Psoas muscle (tissue), 8 donors: ENCODE data around the gene ZFHX3. TPM values are rescaled to one million over a fixed set of nuclear protein-coding genes. Genes with fewer than 3 reads are reported as not detected.

Source experiments
- ATAC-seq, 4 donors: fragments of 200-7000 bp; cut with Tn5 transposase; one replicate each; pipeline ENCODE4 v1.9.1; 2020; ENCODE audit warnings: moderate library complexity in 3 of 4, mild to moderate bottlenecking in 2 of 4
- DNase-seq, 2 donors: peaks; one replicate each; pipeline ENCODE4 v3.0.0-alpha.2; 2020
- H3K27ac ChIP-seq: fragments of 200-600 bp; one replicate; pipeline ENCODE4 v1.8.0; 2022
- H3K27me3 ChIP-seq, 3 donors: fragments of 200-600 bp in 1 of 3; one replicate each; pipeline versions ENCODE4 v1.6.1 to v1.8.0; 2013 to 2022; ENCODE audit warnings: low read length in 2 of 3, mild to moderate bottlenecking in 2 of 3, moderate library complexity in 1 of 3; ENCODE audit not compliant: insufficient read depth in 3 of 3
- H3K36me3 ChIP-seq, 2 donors: fragments of 200-600 bp in 1 of 2; one replicate each; pipeline versions ENCODE4 v1.6.1 to v1.8.0; 2013 to 2022; ENCODE audit warnings: low read depth in 1 of 2, mild to moderate bottlenecking in 1 of 2, moderate library complexity in 1 of 2; ENCODE audit not compliant: insufficient read depth in 1 of 2
- H3K4me1 ChIP-seq: fragments of 200-600 bp; one replicate; pipeline ENCODE4 v1.8.0; 2022
- H3K4me3 ChIP-seq: fragments of 200-600 bp; one replicate; pipeline ENCODE4 v1.8.0; 2022; ENCODE audit warnings: mild to moderate bottlenecking
- H3K9me3 ChIP-seq: fragments of 200-600 bp; one replicate; pipeline ENCODE4 v1.8.0; 2022
- CTCF ChIP-seq: fragments of 200-600 bp; IDR thresholded peaks from one replicate; pipeline ENCODE4 v1.8.0; 2022; ENCODE audit warnings: antibody characterized with exemption
- WGBS, 3 donors: extraction: QIAGEN DNeasy Blood & Tissue Kit; methylation state at CpG; one replicate each; pipeline versions ENCODE4 v1.1.6 to v1.1.7; 2013; 5-methylcytosine and 5-hydroxymethylcytosine counted together
- intact Hi-C, 2 donors: fragments of 100-400 bp; cut with DNase I; formaldehyde crosslinking; loops; one replicate each; pipeline versions ENCODE4 v1.11.0 to v1.14.2; 2022
- polyA plus RNA-seq, 3 donors: library from polyadenylated mRNA; stranded (reverse); fragments of 200-250 nt; gene quantifications; one replicate each; pipeline ENCODE4 v1.2.3, GENCODE V29; 2013
- total RNA-seq, 4 donors: library from RNA; stranded (reverse); fragmentation: NEBNext Ultra II Directional in 2 of 4; extraction: Animal tissue kit (Norgen Biotek cat#: 25700) in 2 of 4; gene quantifications; one replicate each; pipeline versions ENCODE4 v1.2.1 to v1.2.4, GENCODE V29; 2021 to 2023
- donor health status: healthy with polysubstance abuse.
- donor health status: DM: no; HTN: no; CAD: no; lungs with moderate emphysema.
- donor health status: Bipolar disorder and iron deficiency.
- donor health status: healthy.
- donor health status: DM: yes; HTN: yes; CAD: no.
- donor health status: DM: no; HTN: no; CAD: no.
- donor health status: DM: no; HTN: no; CAD: no.
- donor health status: DM: yes; HTN: yes; CAD: no.

The ZFHX3 gene
- total and polyA plus RNA-seq, 7 donors: 3.3 to 36.9 (median 11.5) TPM

GRCh38 chr16:73025856-73026210 is 22.1 kb downstream of the ZFHX3 start:
- DNase-seq (peak in 1 of 2 donors; percentile 64), ATAC-seq (peak in 2 of 4 donors; percentile 29 to 37)
- Histone ChIP-seq H3K36me3 (no peaks in the 10 kb centered on the region), H3K4me3 (no peak overlapping the region), H3K27me3 (no peaks in the 10 kb centered on the region), H3K4me1 (peaks cover 80% of the 10 kb centered on the region), H3K27ac (peak overlapping the region; percentile 78), H3K9me3 (no peaks in the 10 kb centered on the region)
- intact Hi-C loops: loop anchor here (5.0 kb wide), 2 partner anchors 34 to 39 kb away; no protein-coding TSS in a partner anchor
- TF ChIP-seq CTCF: no peak
- WGBS, 3 donors: 22 to 39% (median 22%) methylated on average over 8 of the region's 8 CpGs

GRCh38 chr16:73025151-73025855 is 22.6 kb downstream of the ZFHX3 start:
- Histone ChIP-seq H3K4me1 (peaks cover 86% of the 10 kb centered on the region), H3K27ac (peak overlapping the region; percentile 78), H3K9me3 (no peaks in the 10 kb centered on the region), H3K4me3 (no peak overlapping the region), H3K36me3 (no peaks in the 10 kb centered on the region), H3K27me3 (no peaks in the 10 kb centered on the region)
- TF ChIP-seq CTCF: no peak
- intact Hi-C loops: loop anchor here (5.0 kb wide), 2 partner anchors 33 to 38 kb away; no protein-coding TSS in a partner anchor
- no peak for ATAC-seq
- DNase-seq: peak in 1 of 2 donors; percentile 32
- 50 to 67% (median 54%) methylated on average over 11 of the region's 11 CpGs for WGBS, 3 donors

DNA sequence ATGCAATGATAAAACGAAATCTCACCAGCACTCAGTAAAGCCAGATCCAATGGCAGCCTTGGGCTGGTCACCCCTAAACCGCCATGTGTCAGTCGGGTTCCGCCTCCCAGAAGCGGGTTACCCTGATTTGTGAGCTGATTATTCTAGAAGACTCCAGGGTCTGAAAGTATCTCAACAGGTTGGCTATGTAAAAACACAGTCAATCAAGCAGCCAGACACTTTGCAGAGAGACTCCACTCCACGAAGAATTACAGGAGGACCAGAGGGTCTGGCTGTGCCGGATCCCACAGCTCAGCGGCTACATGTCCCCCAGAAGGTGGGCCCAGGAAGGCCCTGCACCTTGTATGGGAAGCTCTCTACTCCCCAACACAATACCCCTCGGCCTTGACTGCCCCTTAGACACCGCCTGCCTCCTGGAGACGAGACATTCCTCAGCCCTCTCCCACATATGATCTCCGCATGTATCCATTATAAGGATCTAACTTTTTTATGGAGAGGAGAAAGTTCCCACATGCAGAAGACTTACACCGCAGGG is 23.3 kb downstream of the ZFHX3 start:
- Histone ChIP-seq H3K4me3 (no peak overlapping the region), H3K9me3 (no peaks in the 10 kb centered on the region), H3K4me1 (peaks cover 89% of the 10 kb centered on the region), H3K36me3 (no peaks in the 10 kb centered on the region), H3K27ac (peak overlapping the region; percentile 78), H3K27me3 (no peaks in the 10 kb centered on the region)
- no peak for ATAC-seq
- 90 to 95% (median 94%) methylated on average over 13 of the region's 13 CpGs for WGBS, 3 donors
- TF ChIP-seq CTCF: no peak
- intact Hi-C loops: loop anchor here (5.0 kb wide), 2 partner anchors 32 to 37 kb away; no protein-coding TSS in a partner anchor
- no peak for DNase-seq

GRCh38 chr16:73023752-73024570 is 24.0 kb downstream of the ZFHX3 start:
- H3K4me3 ChIP-seq: no peak overlapping the region
- intact Hi-C loops: no loop called here
- peak overlapping the region; percentile 78 for H3K27ac ChIP-seq
- WGBS, 3 donors: 74 to 87% (median 75%) methylated on average over 22 of the region's 22 CpGs
- H3K9me3 ChIP-seq: no peaks in the 10 kb centered on the region
- H3K36me3 ChIP-seq: no peaks in the 10 kb centered on the region
- DNase-seq (no peak), ATAC-seq (no peak)
- no peaks in the 10 kb centered on the region for H3K27me3 ChIP-seq
- peaks cover 93% of the 10 kb centered on the region for H3K4me1 ChIP-seq
- no peak for TF ChIP-seq CTCF
